ENCODE measurements around the gene CASS4.
A peak's percentile ranks its signal among the peaks of the same experiment; 100 is the strongest.
"Not testable (repeated sequence)": the region's sequence is repeated elsewhere in the genome, so short reads cannot be mapped to it uniquely, and the experiment has no call there.

The CASS4 gene

DNA sequence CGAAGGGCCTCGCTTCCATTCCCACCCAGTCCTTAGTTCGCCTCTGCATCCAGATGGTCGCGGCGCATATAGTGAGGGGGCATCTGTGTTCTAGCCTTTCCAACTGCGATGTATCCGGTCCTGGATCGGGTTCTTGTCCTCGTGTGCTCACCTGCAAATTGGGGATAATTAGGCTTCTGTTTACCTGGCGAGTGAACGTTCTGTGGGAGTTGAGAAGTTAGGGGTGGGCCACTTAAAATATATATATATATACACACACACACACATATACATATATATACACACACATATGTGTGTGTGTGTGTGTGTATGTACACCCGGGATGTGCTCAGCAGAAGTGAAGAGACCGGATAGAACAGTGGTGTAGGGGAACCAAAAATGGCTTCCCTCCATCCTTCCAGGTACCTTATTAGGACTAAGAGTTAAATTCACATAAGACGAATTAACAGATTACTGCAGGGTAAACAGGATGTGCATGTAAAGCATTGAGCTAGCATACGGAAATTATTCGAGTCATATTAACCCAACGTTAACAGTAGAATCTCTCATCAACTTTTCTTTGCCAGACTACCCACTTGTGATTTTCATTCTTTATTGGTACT is 19.1 kb upstream of the CASS4 start:
- DNase-seq = peak; percentile 1

- no peak for DNase-seq
These were observed 18.4 kb upstream of the CASS4 start for GRCh38 chr20:56393653-56394052.

- DNase-seq = no peak
These were observed 16.9 kb upstream of the CASS4 start for GRCh38 chr20:56395166-56395565.

DNA sequence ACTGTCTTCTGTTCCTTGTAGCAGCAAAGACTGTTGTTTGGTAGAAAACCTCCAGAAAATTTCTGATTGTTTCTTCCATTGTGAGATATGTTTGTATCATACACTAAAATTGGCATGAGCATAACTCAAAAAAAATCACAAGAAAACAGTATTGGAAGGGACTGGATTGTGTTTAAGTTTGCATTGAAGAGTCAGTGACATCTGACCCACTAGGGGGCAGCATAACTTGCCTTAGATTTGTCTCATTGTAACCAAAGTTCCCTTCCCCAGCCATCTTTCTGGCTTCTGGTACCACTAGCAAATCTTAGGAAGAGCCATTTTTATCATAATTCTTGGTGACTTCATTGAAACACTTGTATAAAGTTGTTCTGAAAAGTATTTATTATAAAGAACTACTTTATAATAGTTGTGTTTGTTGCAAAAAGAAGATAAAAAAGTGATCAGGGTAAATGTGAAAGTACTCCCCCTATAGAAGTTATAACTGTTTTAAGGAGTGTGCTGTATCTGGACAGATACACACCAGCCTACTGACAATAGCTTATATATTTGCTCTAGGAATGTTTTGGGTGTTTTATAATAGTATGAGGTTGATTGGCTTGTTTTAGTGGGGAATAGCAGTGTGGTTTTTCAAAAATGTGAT is 11.9 kb upstream of the CASS4 start:
- DNase-seq = peak; percentile 2

- DNase-seq = no peak
These were observed 8.6 kb upstream of the CASS4 start for GRCh38 chr20:56403465-56403864.

DNA sequence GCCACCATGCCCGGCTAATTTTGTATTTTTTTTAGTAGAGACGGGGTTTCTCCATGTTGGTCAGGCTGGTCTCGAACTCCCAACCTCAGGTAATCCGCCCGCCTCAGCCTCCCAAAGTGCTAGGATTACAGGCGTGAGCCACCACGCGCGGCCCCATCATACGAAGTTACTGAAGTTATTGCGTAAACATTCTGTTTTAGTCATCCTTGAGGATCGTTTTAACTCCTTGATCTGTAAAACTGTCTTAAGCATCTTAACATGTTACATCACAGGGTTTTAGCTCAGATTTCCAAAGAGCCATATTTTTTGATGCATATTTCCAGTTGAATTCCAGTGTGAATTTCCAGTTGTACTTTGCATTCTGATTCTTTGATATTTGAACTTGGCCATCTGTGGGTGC is 6.7 kb upstream of the CASS4 start:
- not testable (repeated sequence) for DNase-seq

DNA sequence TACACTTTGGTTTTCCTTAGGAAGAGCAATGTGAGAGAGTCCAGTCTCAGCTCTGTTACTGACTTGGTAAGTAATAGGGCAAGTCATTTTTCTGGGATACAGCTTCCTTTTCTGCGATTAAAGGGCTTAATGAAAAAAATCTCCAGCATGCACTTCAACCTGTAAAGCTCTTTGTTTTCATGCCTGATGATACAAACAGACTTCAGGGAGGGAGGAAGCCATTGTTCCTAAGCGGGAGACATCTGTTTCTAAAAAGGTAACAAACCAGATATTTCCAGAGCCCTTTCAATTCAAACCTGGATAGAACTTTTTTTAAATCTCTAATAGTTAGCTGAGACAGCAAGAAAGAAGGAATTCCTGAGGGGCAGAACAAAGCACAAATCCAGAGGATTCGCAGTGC is 5.2 kb upstream of the CASS4 start:
- no peak for DNase-seq

DNA sequence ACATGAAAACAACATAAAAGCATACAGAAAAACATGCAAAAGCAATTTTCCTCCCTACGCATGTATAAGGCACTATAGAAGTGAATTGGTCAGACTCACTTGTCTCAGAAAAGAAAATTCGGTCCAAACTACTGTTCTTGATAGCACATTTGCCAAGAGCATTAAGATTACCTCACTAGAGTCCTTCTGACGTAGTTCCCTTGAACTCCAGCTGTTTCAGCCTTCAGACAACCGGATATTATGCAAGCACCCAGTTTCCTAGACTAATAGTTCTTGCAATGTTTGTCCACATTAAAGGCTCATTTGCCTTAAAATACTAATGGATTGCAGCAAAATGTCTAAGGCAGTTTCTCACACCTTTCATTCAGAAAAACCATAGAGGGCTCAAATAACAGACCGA is 2.5 kb upstream of the CASS4 start:
- DNase-seq = no peak

DNA sequence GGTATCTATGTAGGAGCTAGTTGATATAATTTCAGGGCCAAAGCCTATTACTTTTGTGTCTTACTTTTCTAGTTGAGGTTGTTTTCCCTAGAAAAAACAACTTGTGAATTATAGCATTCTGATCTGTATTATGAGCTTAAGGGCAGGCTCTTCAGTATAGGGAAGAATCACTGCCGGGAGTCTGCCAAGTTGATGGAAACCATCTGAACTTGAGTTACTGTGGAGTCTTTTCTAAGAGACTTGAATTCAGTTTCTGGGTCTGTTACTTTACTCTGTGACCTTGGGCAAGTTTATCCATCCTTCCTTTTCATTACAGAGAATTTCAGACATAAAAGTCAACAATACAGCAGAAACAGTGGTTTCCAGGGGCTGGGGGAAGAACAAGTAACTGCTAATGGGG is 2.1 kb upstream of the CASS4 start:
- DNase-seq = no peak

- DNase-seq = not testable (repeated sequence)
These were observed 773 bp upstream of the CASS4 start for GRCh38 chr20:56411287-56411686.

- DNase-seq = no peak
These were observed 372 bp downstream of the CASS4 start for GRCh38 chr20:56412473-56412790.

DNA sequence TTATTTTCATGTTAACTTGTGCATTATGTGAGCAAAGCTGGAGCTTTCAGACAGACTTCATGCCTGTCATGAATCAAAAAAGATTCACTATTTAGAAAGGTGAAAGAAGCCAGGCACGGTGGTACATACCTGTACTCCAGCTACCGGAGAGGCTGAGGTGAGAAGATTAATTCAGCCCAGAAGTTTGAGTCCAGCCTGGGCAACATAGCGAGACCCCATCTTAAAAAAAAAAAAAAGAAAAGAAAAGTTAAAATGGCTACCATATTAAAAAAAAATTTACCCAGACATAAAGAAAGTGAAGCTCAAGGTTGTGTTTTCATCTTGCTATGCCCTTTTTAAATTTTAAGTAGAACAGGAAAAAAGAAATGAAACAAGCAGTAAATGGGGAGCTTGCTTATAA is 889 bp downstream of the CASS4 start:
- no peak for DNase-seq

- no peak for DNase-seq
These were observed 3.0 kb downstream of the CASS4 start for GRCh38 chr20:56414842-56415765.

GRCh38 chr20:56417402-56417801 is 5.3 kb downstream of the CASS4 start:
- DNase-seq = no peak

GRCh38 chr20:56417911-56418310 is 5.9 kb downstream of the CASS4 start:
- DNase-seq = no peak

GRCh38 chr20:56418385-56418861 is 6.4 kb downstream of the CASS4 start:
- no peak for DNase-seq

DNA sequence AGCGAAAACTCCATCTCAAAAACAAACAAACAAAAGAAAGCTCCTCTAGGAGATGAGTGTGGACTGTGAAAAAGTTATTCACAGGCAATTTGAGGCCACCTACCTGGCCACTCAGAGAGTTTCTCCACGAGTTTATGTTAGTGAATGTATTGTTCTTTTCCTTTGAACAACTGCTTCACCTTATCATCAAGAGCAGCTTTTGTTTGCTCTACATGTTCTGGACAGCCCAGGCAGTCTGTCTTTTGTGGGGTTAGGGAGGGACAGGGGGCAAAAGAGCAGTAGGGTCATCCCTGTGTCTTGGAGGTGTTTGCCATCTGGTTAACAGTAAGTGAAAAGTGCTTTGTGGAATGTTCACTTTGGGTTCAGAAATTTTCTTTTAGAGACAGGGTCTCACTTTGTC is 8.0 kb downstream of the CASS4 start:
- no peak for DNase-seq

DNA sequence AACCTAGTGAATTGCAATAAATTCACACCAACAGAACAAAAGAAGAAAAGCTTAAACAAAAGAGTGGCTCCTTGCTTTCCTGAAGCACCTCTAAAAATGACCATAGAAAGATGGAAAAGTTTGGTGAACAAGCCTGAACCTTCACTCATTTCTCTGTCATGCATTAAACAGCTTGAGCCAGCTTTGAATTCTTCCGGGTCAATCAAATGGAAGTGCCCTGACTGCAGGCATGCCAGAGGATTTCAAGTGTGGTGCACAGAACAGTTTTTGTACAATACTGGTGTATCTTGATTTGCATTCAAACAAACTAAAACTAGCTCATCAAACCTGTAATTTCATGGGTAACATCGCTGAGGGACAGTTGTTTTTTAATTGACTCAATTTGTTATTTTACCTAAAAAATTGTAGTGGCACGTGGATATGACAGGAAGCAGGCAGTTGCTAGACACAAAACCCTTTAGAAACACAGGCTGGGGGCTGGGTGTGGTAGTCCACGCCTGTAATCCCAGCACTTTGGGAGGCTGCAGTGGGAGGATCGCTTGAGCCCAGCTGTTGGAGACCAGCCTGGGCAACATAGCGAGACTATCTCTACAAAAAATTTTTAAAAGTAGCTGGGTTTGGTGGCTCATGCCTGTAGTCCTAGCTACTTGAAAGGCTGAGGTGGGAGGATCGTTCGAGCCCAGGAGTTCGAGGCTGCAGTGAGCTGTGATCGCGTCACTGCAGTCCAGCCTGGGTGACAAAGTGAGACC is 9.1 kb downstream of the CASS4 start:
- no peak for DNase-seq

DNA sequence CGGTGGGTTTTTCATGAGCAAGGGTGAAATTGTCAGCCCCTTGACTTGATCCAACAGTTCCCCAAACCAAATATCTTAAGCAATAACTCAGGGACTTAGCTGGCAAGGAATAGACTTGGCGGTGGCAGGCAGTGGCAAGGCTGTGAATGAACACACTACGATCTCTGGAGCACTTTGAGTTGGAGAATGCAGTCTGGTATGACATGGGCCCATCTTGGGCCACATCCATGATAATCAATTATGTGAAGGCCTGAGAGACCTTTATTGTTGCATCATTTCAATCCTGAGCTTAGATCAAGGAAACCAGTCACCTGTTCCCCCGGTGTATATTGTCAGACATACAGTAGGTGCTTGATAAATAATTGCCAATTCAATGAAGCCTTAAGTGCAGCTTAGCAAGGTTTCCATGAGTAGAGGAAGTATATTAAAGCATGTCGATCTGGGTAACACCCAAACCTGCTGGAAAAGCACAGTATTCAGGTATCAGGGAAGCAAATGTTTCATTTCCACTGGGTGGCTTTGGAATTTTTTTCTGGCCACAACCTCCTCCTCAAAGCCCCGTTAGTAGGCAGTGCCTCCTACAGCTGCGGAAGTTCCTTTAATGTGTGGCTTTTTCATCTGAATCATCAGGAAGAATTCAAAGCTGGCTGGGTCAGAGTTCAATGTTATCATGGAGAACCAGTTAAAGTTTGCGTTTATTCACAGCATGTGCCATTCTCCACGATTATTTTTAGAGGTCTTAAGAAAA is 10.2 kb downstream of the CASS4 start:
- no peak for DNase-seq

DNA sequence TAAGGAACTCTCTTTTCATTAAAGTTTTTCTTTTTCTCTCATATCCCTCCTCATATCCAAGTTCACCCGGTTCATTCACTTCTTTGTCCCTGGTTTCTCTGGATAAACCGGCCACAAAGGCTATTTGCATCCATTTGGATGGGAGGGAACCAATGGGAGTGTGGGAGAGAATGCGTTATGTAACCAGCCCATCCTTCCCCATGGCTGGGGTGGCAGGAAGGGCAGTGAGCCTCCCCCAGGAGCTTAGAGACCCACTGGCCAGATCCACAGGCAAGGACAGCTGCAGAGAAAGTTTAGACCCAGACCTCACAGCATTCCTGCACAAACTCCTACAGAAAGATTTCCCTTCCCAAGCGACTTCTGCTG is 10.7 kb downstream of the CASS4 start:
- no peak for DNase-seq

DNA sequence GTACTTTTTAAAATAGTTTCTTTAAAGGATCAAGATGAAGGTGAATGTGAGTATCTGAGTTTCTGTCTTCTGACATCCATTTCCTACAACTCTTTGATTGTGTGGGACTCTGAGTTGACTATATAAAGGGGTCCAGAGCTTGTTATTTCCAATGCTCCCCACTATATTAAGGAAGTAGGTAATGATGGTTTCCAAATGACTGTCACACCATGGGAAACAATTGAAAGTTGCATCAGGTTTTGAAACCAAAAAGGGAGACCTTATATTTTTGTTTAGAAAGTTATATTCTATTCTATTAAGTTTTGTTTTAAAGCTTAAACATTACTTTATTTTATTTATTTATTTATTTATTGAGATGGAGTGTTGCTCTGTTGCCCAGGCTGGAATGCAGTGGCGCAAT is 11.2 kb downstream of the CASS4 start:
- no peak for DNase-seq

DNA sequence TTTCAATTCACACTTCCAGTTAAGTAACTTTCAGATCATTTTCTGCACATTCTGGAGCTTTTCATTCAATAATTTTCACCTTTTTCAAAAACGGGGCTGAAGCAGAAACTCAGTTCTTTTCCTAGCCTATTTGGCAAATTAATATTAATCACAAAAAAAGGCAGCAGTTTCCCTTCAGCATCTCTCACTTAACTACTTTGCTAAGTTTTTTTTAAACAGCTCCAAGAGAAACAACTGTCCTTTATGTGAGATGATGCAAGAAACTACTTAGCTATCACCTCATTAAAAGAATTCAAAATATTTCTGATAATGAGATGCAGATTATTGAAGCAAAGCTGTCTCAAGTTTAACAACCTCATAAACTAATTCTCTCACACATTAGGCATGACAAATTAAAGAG is 11.8 kb downstream of the CASS4 start:
- DNase-seq = no peak

DNA sequence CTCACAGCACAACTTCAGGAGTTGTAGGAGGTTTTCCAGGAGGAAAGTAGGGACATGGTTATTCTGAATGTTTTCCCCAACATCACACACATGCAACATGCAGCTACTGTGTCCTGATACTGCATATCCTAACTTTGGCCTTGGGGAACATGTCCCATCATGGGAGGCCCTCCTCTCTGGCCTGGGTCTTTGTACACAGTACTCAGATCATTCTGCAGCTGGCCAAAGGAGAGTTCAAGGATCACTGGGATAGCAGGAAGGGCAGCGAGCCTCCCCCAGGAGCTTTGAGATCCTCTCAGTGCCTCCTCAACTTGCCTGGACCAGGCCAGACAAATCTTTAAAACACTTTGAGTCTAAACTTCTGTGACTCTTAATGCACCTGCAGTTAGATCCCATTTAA is 12.9 kb downstream of the CASS4 start:
- DNase-seq = no peak

Data from NCI-H446 treated with DMSO at 0.1 percent for 48 hours (cell line).